NCI-H446 (cell line): ENCODE data around the gene SERPINA1.

Experiments used
- DNase-seq, 2 experiments: peaks; one replicate each; lab custom pipeline; 2025; lab: John Stamatoyannopoulos, UW

SERPINA1 gene

DNA sequence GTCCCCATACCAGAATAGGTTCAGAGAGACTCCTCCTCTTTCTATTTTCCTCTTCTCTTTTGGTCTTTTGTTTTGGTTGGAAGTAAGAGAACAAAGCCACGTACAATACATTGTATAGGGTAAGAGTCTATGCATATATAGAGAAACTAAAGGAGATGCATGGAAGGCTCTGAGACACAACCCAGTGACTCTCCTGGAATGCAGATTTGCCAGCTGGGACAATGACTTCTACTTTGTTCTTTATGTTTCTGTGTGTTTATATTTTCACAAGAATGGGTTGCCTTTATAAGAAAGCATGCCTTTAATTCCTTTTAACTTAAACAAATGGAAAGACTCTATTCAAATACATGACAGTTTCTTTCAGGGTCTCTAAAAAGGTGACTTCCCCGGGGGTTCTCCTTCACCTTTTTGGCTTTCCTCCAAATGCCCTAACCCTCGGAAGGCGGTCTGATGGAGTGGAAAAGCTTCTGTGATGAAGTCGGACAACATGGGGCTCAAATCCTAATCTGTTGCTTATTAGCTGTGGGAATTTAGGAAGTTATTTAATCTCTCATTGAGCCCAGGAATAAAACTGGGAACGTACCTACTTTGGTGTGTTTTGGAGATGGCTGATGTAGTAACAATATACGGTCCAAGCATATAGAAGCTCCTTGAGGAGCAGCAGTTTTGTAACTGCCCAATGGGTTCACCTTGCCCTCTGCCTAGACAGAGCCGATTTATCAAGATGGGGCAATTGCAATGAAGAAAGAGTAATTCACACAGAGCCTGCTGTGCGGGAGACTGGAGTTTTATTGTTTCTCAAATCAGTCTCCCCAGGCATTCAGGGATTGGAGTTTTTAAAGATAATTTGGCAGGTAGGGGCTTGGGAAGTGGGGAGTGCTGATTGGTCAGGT is 9.1 kb upstream of the SERPINA1 start:
- DNase-seq, result no peak

DNA sequence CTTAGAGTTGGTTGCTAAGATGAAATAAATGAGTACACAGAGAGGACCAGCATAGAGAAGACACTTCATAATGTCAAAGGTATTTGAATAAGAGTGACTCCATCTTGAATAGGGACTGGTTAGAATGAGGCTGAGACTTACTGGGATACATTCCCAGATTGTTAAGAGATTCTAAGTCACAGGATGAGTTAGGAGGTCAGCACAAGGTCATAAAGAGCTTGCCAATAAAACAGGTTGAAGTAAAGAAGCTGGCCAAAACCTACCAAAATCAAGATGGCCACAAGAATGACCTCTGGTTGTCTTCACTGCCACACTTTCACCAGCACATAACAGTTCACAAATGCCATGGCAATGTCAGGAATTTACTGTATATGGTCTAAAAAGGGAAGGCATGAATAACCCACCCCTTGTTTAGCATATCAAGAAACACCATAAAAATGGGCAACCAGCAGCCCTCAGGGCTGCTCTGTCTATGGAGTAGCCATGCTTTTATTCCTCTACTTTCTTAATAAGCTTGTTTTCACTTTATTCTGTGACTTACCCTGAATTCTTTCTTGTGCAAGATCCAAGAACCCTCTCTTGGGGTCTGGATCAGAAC is 8.3 kb upstream of the SERPINA1 start:
- DNase-seq, result no peak

DNA sequence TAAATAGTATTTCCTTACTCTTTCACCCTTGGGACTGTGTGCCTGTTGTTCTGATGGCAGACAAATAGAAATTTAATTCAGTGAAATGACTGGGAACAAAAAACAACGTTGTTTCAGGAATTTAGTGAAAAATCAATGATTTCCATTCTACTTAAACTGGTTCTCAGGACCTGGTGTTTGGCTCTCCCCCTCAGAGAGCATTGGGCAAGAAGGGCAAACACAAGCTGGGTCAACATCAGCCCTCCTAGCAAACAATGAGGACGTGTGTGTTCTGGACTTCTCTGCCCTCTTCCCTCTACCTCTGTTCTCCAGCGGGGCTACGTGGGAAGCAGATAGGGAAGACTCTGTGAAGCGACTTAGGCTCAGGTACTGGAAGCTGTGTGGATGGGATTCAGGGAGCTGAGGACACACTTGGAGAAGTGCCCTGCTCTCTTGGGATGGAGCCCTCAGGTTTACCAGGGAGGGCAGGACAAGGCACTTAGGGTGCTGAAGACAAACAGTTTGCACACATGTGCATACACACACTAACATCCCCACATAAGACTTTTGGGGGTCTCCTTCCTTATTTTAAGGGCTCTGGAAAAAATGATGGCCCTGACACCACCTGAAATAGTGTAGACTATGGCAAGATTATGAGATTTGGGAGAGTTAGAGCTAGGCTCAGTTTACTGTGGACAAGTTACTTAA is 7.6 kb upstream of the SERPINA1 start:
- no peak for DNase-seq

DNA sequence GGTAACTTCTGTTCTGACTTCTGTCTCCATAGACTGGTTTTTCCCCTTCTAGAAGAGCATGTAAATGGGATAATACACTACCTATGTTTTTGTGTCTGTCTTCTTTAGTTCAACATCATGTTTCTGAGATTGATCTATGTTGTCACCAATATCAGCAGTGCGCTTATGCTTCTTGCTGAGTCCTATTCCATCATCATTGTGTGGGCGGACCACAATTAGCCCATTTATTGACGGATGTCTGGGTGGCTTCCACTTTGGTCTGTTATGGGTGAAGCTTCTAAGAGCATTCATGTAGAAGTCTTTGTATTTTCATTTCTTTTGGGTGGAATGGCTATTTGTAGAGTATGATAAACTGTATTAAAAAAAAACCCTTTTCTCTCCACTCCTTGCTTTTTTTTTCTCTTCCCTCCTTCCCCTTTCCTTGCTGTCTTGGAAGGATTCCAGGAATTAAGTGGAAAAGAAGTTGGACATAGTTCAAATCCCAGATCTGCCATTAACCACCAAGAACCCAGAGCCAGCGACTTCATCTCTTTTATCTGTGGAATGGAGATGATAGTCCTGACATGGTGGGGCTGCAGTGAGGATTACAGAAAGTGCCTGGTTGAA is 7.0 kb upstream of the SERPINA1 start:
- no peak for DNase-seq

DNA sequence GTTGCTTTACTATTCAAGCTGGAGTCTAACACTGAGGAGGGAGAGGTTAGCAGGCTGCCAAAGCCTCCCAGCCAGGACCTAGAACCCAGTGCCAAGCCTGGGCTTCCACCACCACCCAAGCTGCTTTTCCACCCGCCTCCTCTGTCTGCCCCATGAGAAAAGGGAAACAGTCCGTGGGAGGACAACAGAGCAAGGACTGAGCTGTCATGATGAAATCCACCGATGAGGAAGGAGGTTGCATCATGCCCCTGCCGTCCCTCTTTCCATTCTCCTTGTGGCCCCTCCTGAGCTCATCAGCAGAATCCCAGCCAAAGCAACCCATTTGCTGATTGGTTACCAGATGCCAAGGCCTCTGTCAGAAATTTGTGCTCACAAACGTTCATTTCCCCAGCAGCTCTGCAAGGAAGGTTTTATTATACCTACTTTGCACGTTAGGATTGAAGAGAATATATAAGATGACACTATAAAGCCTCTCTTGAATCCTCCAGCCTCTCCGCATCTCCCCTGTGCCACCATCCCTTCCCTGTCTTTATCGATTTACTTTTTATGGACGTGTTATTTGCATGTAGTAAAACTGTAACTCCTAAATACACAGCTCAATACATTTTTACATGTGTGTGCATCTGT is 6.3 kb upstream of the SERPINA1 start:
- no peak for DNase-seq

DNA sequence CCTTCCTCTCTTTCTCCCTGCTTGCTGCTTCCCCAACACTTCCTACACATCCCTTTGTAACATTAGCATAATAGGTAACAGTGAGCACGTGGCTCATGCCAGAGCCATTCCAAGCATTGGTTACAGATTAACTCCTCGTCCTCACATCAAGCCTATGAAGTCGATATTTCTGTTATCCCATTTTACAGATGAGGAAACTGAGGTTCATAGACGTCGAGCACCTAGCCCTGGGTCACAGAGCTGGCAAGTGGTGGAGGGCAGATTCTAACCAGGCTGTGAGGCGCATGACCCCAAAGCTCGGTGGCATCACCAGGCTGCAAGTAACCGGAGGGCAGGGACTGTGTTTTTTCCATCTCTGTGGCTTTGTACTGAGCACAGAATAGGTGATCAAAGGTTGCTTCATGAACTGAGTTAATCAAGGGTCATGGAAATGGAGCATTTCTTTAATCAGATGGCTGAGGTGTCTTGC is 5.7 kb upstream of the SERPINA1 start:
- DNase-seq, result no peak

DNA sequence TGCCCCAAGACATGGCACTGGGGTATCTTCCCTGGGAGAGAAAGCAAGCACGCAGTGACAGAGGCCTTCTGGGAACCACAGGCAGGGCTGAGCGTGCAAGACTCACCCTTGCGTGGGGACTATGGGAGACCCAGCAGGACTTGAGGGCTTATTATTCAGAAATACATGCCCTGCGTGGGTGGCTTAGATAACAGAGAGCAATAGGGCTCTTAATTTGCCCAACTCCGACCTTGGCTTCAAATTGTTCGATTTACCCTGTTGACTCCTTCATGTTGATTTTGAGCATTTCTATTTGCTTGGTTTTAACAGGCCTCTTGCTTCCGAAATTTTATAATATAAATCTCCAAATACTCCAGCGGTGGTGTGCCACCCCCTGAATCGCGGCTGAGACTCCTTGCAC is 5.1 kb upstream of the SERPINA1 start:
- no peak for DNase-seq

DNA sequence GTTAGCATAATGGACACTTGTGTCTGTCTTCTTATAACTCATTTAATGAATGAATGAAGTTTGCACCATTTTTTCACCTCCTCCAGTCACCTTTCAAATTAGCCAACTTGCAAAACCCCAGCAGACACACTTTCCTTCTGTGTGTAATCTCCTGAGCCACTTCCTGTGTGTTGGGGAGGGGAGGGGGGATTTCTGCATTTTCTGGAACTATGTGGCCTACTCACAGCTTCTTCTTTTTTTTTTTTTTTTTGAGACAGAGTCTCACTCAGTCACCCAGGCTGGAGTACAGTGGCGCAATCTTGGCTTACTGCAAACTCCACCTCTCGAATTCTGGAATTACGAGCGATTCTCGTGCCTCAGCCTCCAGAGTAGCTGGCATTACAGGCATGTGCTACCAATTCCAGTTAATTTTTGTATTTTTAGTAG is 4.1 kb upstream of the SERPINA1 start:
- DNase-seq, result no peak

DNA sequence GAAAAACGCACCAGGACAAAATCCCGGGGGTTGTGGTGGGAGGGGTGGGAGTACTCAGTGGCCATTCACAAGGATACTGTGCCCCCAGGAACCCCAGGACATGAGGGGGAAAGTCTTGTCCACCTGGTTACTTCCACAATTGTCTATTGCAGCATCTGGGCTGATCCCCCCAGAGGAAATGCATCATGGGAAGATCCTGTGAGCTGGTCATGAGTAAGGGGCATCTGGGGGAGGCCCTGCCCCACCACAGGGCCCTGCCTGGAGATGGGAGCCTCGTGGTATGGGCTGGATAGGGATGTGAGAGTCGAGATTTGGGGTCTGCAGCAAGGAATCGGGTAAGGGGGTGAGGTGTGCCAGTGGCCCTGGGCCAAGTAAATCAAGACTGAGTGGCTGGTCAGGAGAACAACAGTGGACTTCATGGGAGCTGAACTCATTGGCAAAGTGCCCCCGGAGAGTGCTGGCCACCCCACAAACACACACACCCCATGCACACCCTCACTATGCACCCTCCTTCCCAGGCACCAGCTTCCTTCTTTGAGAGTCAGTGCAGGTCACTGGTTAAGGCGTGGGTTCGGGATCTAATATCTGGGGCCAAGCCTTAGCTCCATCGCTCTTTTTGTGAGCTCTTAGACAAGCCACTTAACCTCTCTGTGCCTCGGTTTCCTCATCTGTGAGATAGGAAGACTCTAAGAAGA is 3.0 kb upstream of the SERPINA1 start:
- DNase-seq, result no peak

DNA sequence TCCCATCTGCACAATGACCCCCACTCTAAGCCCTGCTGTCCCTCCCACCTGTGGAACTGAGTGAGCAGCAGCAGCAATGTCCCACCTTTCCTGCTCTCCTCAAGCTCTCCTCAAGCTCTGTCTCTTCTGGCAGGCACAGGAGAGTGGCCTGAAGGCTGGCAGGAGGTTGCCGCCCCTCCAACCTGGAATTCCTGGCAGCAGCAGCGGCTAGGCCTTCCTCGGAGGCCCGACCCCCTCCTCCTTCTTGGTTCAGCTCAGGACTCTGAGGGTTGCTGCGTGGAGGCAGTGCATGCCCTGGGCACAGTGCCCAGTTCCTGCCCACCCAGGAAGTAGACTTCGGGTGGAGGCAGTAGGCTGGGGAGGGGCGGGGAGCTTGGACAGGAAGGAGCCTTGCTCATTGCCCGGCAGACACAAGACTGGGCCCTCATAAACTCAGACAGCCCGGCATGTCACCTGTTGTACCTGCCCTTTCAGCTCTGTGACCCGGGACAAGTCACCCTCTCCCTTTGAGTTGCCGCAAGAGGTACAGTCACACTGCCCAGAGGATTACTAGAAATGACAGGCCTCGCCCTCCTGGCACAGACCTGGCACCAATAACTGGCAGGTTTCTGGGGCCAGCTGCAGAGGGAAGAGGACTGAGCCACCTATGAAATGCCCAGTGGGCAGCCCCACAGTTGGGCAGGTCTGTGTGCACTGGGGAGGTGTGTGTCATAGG is 2.1 kb upstream of the SERPINA1 start:
- no peak for DNase-seq

DNA sequence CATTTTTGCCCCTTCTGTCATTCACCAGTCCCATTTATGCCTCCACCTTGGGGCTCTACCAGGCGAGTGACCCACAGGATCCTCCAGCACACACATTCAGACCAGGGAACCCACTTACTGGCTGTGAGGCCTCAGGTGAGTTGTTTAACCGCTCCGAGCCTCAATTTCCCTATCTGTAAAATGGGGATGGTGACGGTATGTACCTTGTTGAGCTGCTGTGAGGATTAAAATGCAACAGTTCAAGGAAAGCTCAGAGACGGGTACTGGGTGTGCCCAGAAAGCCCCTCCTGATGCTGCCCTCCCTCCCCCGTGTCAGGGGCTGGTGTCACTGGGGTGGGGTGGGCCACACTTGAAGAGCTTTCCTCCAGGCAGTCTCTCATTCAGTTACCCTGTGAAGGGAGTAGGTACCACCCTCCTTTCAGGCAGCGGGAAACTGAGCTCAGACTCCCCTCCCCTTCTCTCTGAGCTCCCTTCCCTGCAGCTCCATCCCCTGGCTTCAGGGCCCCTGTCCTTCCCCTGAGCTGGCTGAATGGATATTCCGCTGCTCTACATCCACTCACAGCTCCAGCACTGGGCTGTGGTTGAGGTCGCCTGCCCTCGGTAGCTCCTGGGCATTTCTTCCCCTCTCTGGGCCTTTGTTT is 1.4 kb upstream of the SERPINA1 start:
- DNase-seq, result no peak

DNA sequence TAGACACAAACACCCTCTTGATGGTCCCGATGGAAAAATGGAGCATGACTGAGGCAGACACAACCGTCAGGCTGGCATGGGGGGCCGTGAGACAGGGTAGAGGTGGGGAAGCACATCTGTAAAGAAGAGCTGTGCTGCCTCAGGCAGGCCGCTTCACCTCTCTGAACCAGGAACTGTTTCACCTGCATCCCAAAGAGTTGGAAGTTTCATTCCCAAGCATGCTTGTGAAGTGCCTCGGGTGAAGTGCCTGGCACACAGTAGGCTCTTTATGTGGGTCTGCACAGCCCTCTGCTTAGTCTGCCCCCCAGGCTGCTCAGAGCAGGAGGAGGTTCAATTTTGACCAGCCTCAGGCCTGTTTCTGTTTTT is 685 bp upstream of the SERPINA1 start:
- no peak for DNase-seq

DNA sequence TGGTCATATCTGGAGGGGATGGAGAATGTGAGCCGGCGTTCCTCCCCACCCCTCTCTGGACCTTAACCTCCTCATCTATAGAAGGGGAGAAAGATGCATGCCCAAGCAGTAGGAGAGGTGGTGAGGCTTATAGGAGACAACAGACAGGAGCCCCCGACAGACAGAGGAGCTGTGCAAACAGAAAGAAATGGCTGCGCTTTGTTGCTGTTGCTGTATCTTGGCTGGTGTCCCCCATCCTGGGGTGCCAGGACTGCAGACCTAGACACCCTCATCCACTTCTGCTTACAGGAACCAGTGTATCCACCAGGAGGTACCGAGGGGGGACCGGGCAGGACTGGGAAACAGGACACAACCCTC is 397 bp downstream of the SERPINA1 start:
- DNase-seq, result no peak

DNA sequence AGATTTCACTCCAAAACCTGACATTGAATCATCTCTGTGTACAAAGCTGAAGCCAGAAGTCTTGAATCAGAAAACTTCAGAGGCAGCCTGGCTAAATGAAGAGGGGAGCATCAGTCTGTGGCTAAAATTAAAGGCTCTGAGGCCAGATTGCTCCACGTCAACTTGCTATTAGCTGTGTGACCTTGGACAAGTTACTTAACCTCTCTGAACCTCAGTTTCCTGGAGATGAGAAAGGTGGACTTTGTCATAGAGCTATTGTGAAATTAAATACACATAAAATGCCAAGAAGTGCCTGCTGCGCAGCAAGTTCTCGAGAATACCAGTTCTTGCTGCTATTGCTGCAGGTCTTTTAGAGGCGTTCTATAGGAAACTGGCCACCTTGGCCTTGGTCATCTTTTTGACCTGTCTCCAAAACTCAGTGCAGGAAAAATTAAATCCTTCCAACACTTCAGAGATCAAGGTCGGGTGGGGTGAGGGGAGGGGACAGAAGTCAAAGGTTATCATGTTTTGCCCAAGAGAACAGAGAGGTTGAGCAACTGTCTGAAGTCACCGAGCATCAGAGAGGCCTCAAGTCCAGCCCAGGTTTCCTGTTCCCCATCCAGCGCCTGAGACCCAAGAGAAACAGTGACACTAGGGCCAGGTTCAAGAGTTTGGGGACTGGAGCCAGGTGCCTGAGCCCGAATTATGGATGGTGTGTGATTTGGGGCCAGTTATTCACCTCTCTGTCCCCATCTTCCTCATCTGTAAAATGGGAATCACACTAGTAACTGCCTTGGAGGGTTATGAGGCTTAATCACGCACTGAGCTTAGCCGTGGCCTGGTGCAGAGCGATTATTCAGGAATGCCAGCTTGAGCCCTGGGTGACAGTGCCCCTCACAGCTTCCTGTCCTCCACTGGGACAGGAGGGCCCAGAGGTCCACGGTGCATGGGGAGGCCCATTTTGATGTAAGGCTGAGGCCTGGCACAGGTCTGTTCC is 1.1 kb downstream of the SERPINA1 start:
- DNase-seq, result no peak

DNA sequence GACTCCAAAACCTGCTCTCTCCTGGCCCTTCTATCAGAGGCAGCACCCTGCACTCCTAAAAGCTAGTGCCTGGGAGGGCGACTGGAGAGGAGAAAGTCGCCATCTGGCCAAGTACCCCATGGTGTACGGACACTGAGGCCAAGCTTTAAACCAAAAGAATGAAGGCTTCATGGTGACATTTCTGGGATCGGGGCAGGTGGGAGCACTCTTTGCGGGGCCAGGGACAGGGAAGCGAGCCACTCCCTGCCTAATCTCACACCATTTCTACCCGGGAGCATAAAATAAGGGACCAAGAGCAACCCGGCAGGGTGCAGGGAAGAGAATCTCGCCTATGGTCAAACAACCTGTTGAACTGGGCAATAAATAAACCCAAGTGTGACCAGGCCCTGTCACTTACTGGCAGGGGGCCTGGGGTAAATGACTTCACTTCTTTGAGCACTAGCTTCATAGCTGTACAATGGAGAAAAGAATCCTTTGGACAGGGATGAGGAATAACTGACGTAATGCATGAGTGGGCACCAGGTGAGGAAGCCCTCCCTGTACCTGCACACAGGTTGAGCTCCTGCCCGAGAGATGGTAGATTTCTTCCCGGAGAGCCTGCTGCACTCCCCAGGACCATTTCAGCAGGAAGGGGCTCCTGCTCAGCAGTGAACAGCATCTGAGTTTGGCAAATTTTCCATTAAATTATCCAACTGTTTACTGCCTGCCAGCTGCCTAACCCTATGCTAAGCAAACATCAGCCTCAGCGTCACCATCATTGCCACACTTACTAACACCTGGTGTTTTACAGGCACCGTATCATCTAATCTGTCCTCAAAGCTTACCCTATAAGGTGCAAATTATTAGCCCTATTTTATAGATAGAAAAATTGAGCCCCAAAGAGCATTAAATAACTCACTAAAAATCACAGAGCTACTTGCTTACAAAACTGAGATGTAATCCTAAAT is 2.0 kb downstream of the SERPINA1 start:
- DNase-seq, result no peak

DNA sequence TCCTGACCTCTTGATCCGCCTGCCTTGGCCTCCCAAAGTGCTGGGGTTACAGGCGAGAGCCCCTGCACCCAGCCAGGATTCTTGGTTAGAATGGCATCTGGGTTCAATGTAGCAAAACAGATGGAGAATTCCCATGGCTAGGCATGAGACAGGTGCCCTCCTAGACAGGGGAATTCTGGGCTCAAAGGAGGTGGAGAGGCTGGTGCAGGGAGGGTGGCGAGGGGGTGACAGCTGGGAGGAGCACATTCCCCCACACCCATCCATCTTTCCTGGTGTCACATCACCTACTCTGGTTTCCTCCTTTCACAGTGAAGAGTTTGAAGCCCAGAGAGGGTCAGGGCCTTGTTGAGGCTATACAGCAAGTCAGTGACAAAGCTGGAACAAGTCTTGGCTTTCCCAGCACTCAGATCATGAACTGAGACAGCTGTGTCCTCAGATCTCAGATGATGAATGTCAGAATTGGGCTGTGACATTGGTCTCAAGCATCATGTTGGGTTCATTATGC is 2.8 kb downstream of the SERPINA1 start:
- DNase-seq, result no peak

DNA sequence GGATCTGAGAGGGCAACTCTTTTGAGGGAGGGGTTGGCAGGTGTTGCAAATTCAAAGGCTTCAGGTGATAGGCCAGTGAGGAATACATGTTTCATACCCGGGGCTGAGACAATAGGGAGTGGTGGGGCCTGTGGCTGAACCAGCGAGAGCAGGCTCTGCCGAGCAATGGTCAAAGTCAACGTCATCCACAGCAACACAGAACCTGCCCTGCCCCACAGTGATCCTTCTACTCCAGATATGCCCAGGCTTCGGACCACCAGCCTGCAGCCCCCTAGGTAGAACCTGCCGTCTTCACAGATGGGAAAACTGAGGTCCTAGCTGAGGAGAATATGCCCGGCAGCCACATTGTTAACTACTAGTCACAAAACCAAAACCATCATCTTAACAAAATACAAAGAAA is 4.1 kb downstream of the SERPINA1 start:
- no peak for DNase-seq

DNA sequence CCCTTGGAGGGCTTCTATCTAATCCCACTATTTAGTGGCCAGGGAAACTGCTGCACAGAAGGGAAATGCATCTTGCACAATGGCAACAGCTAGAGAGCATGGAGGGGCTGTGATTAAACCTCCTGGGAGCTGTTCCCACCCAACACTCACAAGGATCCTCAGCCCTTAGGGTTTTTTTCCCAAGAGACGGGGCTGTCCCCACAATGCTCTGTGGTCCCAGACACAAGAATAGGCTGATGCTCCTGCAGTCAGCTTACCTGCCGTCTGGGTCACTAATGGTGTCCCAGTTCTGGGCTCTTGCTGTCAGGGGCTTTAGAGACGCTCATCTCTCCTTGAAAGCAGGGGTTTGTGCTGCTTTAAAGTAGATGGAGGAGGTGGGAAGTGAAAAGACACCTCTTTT is 4.6 kb downstream of the SERPINA1 start:
- DNase-seq, result no peak
